GM18517 (cell line): ENCODE results near the gene SMIM21.

Experiments
- ATAC-seq: cut with Tn5 transposase; IDR thresholded peaks from one replicate; pipeline ENCODE4 v1.9.1; 2021; ENCODE audit warnings: mild to moderate bottlenecking, moderate library complexity; ENCODE audit not compliant: unreplicated experiment

Gene SMIM21

GRCh38 chr18:75428490-75428889 is 987 bp upstream of the SMIM21 start:
- no peak for ATAC-seq

GRCh38 chr18:75422341-75422910 is 5.1 kb downstream of the SMIM21 start:
- no peak for ATAC-seq

- ATAC-seq: no peak
Observed at GRCh38 chr18:75421656-75422055, 5.8 kb downstream of the SMIM21 start.

GRCh38 chr18:75418293-75419005 is 9.1 kb downstream of the SMIM21 start:
- ATAC-seq: no peak

- ATAC-seq: no peak
Observed at GRCh38 chr18:75410611-75411010, 16.9 kb downstream of the SMIM21 start.

GRCh38 chr18:75409806-75410205 is 17.7 kb downstream of the SMIM21 start:
- no peak for ATAC-seq

GRCh38 chr18:75408554-75409506 is 18.7 kb downstream of the SMIM21 start:
- no peak for ATAC-seq

- no peak for ATAC-seq
Observed at GRCh38 chr18:75407468-75408437, 19.8 kb downstream of the SMIM21 start.

- no peak for ATAC-seq
Observed at GRCh38 chr18:75406491-75407445, 20.7 kb downstream of the SMIM21 start.

- ATAC-seq: no peak
Observed at GRCh38 chr18:75405351-75405750, 22.2 kb downstream of the SMIM21 start.

- no peak for ATAC-seq
Observed at GRCh38 chr18:75400366-75400765, 27.1 kb downstream of the SMIM21 start.

- ATAC-seq: no peak
Observed at GRCh38 chr18:75395137-75395536, 32.4 kb downstream of the SMIM21 start.

GRCh38 chr18:75393721-75394120 is 33.8 kb downstream of the SMIM21 start:
- ATAC-seq: no peak

GRCh38 chr18:75392226-75392578 is 35.3 kb downstream of the SMIM21 start:
- ATAC-seq: no peak

GRCh38 chr18:75391279-75392225 is 36.0 kb downstream of the SMIM21 start:
- ATAC-seq: no peak

- no peak for ATAC-seq
Observed at GRCh38 chr18:75390854-75391253, 36.6 kb downstream of the SMIM21 start.

GRCh38 chr18:75384144-75384543 is 43.4 kb downstream of the SMIM21 start:
- no peak for ATAC-seq
